ENCODE data around the gene CMSS1.

- TF ChIP-seq CTCF (IDR thresholded peaks at IDR 0.05): no peak
- TF ChIP-seq POLR2AphosphoS5 (IDR thresholded peaks at IDR 0.05): no peak
- no peak for TF ChIP-seq EP300 (IDR thresholded peaks at IDR 0.05)
- TF ChIP-seq POLR2A (IDR thresholded peaks at IDR 0.05): no peak
Observed at GRCh38 chr3:99947356-99947755, 129.7 kb downstream of the CMSS1 start.
